HG03378 (cell line): ENCODE measurements around the gene CRLF2.
"Not testable (repeated sequence)": the region's sequence is repeated elsewhere in the genome, so short reads cannot be mapped to it uniquely, and the experiment has no call there.

Experiments
- ATAC-seq: cut with Tn5 transposase; IDR thresholded peaks from one replicate; pipeline ENCODE4 v1.9.1; 2021; ENCODE audit warnings: mild to moderate bottlenecking, moderate library complexity; ENCODE audit not compliant: unreplicated experiment

The CRLF2 gene

DNA sequence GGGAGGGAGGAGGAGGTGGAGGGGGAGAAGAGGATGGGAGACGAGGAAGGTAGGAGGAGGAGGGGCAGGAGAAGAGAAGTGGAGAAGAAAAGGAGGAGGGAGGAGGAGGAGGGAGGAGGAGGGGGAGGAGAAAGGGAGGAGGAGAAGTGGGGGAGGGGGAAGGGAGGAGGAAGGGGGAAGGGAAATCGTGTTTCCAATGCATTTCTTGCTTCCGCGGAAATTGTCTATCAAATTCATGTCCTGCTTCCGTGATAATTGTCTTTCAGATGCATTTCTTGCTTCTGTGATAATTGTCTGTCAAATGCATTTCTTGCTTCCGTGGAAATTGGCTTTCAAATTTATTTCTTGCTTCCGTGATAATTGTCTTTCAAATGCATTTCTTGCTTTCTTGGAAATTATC lies 43.3 kb downstream of the CRLF2 start:
- ATAC-seq, result no peak

DNA sequence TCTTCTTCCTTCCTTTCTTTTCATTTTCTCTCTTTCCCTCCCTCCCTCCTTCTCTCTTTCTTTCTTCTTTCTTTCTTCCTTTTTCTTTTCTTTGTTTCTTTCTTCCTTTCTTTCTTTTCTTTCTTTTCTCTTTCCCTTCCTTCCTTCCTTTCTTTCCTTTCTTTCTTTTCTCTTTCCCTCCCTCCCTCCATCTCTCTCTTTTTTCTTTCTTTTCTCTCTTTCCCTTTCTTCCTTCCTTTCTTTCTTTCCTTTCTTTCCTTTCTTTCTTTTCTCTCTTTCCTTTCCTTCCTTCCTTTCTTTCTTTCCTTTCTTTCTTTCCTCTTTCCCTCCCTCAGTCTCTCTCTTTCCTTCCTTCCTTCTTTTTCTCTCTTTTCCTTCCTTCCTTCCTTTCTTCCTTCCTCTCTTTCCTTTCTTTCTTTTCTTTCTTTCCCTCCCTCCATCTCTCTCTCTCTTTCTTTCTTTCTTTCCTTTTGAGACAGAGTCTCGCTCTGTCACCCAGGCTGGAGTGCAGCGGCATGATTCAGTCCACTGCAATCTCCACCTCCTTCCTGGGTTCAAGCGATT lies 44.4 kb downstream of the CRLF2 start:
- no peak for ATAC-seq

DNA sequence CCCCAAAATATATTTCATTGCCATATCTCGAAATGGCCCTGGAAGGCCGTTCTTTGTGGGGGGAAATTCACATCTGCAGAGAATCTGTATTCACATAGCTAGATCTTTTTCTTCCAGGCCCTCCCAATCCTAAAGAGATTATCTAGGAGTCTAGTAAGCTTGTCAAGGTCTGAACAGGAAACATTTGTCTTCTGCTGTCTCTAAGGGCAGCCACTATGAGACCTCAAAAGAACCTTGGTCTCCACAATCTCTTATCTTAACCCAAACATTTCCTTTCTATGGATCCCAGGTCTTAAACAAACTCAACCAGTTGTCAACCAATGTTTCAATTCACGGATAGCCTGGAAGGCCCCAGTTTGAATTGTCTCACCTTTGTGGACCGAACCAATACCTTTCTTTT lies 45.0 kb downstream of the CRLF2 start:
- ATAC-seq, result no peak

DNA sequence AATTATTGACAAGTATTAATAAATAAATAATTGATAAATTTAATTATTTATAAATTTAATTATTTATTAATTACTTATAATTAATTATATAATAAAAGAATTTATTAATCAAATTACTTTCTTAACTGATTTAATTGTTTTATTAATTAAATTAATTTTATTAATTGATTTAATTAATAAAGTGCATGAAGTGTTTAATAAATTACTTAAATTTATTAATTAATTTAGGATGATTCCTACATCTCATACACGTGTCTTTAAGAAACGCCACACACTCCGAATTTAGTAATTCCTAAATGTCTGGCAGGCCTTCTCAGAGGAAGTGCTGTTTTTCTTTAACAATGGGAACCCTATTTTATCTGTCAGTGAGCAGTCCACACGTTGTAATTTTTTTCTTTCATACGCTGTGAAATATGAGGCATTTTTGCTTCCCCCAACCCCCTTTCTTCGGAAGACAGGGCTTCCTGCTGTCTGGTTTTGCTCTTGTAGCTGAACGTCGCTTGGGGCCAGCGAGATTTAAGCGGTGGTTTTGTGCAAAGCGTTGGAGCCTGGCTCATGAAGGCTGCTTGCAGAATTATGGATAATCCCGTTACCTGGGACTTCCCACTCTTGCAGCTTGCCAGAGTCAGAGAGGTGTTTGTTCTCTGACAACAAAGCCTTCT lies 46.8 kb downstream of the CRLF2 start:
- ATAC-seq, result no peak

DNA sequence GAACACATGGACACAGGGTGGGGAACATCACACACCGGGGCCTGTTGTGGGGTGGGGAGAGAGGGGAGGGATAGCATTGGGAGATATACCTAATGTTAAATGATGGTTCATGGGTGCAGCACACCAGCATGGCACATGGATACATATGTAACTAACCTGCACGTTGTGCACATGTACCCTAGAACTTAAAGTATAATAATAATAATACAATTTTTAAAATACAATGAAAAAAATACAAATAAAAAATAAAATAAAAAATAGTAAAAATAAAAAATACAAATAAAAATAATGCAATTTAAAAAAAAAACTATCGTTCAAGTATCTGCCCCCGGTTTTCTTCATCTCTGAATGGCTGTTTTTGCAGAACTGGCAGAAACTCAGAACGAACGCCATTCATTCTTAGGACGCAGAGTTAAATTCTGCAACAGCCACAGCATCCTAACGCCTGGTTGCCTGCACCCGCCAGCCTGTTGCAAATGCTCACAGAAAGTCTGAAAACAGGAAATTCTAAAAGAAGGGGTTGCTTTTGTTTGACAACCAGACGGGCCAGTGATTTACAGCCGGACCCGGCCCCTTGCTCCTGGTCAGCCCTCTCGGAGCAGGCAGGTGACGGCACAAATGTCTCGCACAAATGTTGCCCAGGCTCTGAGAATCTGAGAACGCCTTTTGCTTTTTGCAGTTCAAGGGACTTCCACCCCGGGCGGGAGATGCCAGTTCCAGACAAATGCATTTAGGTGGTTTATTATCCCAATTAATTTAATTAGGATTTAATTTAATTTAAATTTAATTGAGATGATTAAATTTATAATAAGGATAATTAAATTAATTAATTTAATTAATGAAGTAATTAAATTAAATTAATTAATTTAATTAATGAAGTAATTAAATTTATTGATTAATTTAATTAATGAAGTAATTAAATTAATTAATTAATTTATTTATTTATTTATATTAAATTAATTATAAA lies 47.8 kb downstream of the CRLF2 start:
- ATAC-seq, result no peak

DNA sequence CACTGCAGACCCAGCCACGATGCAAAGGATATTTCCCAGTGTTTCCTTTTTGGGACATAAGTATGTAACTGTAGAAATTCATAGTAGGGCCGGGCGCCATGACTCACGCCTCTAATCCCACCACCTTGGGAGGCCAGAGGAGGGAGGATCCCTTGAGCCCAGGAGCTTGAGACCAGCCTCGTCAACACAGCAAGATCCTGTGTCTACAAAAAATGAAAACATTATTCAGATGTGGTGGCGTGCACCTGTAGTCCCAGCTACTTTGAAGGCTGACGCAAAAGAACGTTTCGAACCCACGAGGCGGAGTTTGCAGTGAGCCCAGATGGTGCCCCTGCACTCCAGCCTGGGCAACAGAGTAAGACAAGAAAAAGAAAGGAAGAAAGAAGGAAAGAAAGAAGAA lies 49.2 kb downstream of the CRLF2 start:
- ATAC-seq, result no peak

DNA sequence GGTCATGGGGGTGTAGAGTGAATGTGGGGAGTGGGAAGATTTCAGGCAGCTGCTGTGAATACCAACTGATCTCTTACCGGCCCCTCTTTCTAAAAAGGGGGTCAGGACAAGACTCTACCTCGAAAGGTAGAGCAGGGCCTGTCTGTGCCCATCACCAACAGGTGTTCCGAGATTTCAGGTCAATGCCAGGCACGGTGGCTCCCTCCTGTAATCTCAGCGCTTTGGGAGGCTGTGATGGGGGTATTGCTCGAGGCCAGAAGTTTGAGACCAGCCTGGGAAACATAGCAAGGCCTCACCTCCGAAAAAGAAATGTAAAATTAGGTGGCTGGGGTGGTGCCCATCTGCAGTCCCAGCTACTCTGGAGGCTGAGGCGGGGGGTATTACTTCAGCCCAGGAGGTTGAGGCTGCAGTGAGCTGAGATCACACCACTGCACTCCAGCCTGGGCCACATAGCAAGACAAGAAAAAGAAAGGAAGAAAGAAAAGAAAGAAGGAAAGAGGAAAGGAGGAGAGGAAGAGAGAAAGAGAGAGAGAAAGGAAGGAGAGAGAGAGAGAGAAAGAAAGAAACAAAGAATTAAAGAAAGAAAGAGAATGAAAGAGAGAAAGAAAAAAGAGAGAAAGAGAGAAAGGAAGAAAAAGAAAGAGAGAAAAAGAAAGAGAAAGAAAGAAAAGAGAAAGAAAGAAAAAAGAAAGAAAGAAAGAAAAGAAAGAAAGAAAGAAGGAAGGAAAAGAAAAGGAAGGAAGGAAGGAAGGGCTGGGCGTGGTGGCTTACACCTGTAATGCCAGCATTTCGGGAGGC lies 50.1 kb downstream of the CRLF2 start:
- ATAC-seq, result no peak

DNA sequence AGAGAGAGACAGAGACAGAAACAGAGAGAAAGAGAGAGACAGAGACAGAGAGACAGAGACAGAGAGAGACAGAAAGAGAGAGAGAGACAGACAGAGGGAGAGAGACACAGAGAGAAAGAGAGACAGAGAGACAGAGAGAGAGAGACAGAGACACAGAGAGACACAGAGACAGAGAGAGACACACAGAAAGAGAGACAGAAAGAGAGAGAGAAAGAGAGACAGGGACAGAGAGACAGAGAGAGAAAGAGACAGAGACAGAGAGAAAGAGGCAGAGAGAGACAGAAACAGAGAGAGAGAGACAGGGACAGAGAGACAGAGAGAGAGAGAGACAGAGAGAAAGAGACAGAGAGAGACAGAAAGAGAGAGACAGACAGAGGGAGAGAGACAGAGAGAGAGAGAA lies 52.9 kb downstream of the CRLF2 start:
- ATAC-seq, result no peak

DNA sequence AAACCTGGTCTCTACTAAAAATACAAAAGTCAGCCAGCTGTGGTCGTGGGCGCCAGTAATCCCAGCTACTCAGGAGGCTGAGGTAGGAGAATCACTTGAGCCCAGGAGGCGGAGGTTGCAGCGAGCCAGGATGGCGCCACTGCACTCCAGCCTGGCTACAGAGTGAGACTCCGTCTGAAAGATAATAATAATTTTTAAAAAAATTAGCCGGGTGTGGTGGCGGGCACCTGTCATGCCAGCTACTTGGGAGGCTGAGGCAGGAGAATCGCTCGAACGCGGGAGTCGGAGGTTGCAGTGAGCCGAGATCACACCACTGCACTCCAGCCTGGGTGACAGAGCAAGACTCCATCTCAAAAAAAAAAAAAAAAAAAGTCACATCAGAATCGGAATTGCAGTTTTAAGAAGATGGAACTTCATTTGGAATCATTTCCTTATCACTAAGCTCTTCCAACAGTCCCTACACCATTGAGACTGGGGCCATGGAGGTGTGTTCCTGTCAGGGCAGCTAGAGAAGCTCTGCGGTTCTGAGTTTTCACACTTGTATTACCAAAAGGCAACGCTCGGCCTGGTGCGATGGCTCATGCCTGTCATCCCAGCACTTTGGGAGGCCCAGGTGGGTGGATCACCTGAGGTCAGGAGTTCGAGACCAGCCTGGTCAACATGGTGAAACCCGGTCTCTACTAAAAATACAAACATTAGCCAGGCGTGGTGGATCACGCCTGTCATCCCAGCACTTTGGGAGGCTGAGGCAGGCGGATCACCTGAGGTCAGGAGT lies 55.6 kb downstream of the CRLF2 start:
- ATAC-seq, result not testable (repeated sequence)

DNA sequence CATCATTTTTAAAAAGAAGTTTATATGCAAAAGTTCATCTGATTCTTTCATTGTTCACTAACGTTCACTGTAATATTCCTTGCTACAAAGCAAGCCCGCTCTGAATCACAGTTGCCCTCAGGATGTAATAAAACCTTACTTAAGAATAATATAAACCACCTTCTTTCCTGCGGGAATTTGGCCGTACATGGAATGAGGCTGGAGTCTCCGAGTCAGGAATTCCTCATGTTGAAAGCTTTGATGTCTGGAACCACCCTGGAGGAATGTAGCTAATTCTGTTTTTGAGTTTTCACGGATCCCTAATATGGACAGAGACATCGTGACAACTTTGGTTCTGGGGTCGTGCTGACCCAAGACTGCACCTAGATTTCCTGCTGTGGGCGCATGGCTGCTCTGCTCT lies 58.5 kb downstream of the CRLF2 start:
- no peak for ATAC-seq

DNA sequence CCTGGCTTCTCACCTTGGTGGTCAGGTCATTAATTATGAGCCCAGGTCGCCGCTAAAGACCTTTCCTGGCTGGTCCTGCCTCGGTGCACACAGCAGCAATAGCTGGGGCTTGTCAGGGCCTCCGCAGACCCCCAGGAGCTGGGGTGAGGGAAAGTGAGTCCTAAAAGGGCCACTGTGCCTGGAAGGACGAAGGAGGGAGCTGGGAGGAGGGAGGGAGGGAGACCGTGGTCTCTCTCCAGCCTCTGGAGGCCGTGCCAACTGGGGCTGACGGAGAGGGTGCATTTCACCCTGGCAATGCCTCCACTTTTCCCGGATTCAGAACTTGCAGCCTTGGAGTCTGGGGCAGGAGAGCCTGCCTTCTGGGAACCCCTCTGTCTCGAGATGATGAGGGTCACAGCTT lies 60.4 kb downstream of the CRLF2 start:
- ATAC-seq, result no peak

DNA sequence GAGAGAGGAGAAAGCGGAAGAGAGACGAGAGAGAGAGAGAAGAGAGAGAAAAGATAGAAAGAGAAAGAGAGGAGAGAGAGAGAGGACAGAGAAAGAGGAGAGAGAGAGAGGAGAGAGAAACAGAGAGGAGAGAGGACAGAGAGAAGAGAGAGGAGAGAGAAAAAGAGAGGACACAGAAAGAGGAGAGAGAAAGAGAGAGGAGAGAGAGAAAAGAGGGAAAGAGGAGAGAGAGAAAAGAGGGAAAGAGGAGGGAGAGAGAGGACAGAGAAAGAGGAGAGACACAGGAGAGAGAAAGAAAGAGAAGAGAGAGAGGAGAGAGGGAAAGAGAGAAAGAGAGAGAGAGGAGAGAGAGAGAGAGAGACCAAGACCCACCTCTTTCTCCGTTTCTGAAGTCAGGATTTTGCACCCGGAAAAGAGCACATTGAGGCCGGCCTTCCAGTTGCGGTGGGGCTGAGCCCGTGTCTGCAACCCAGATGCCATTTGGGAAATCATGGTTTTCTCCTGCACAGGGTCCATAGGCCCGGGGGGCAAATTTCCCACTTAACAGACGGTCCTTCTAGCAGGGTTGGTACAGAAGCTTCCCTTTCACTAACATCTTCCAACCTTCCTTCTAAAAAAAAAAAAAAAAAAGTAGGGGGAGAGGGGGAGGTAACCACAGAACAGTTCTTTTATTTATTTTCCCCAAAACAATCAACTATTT lies 60.9 kb downstream of the CRLF2 start:
- ATAC-seq, result no peak

DNA sequence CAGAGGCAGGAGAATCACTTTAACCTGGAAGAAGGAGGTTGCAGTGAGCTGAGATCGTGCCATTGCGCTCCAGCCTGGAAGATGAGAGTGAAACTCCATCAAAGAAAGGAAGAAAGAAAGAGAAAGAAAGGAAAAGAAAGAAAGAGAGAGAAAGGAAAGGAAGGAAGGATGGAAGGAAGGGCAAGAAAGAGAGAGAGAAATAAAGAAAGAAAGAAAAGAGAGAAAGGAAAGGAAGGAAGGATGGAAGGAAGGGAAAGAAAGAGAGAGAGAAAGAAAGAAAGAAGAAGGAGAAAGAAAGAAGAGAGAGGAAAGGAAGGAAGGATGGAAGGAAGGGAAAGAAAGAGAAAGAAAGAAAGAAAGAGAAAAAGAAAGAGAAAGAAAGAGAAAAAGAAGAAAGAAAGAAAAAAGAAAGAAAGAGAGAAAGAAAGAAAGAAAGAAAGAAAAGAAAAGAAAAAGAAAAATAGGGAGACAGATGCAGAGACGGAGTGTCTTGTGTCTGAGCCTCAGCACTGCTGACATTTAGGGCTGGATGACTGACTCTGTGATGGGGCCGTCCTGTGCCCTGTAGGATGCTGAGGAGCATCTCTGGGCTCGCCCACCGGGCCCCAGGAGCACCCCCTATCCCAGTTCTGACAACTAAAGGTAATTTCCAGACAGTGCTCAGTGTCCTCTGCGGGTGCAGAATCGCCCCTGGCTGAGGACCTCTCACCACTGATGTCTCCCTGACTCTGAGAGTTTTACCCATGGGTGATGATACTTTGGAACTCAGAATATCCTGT lies 61.7 kb downstream of the CRLF2 start:
- ATAC-seq, result no peak

DNA sequence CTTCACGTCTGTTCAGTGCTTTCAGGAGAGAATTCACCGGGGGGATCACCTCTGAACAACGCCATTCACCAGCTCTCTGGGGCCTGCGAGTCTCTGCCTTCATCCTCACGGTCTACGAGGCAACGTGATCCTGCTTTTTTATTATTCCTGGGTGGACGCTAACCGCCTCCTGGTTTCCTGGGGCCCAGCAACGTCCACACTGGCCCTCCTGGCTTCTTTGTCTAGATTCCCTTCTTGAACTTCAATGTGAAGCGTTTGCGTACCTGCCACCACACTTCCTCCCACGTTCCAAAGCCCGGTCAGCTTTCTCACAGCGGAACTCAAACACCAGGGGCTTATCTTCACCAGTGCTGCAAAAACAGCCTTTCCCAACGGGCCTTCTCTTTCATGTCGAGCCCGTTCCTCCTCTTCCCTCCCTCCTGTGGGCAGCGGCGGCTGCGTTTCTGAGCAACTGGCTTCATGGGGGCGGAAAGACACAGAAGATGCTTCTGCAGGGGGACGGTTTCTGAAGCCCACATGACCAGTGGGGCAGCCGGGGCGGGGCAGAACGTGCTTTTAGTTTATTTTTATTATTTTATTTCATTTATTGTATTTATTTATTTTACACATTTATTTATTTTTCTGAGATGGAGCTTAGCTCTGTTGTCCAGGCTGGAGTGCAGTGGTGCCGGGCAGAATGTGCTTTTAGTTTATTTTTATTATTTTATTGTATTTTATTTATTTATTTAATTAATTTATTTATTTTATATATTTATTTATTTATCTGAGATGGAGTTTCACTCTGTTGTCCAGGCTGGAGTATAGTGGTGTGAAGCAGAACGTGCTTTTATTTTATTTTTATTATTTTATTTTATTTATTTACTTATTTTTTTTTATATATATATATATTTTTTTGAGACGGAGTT lies 64.6 kb downstream of the CRLF2 start:
- no peak for ATAC-seq

DNA sequence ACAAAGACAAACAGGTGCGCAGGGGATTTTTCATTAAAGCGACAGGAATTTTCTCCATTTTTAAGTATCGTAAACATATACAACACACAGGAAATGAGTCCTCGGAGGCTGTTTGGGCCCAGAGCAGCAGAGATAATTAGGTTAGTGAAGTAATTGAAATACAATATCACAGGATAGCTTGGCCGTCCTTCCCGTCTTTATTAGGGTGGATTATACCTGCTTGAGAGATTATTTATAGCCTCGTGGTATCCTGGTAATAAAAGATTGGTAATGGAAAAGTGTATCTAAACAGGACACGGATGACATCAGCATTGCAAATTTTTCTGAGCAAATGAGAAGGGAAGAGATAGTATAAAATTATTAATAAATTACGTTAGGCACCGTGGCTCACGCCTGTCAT lies 68.2 kb downstream of the CRLF2 start:
- no peak for ATAC-seq
